AG04450 (cell line): ENCODE results near the gene LLGL1. TPM values are rescaled to one million over a fixed set of nuclear protein-coding genes. Genes with fewer than 3 reads are reported as not detected.

Experiments used
- CTCF ChIA-PET: fragments of 300-600, 350-600 bp; formaldehyde crosslinking; extraction: SDS; loops from one replicate; lab custom pipeline; 2022; ENCODE audit warnings: antibody characterized with exemption, inconsistent platforms; lab: Charles Lee
- POLR2A ChIA-PET: fragments of 350-600 bp; formaldehyde crosslinking; extraction: SDS; loops from one replicate; lab custom pipeline; 2021; ENCODE audit warnings: antibody characterized with exemption, inconsistent platforms; lab: Yijun Ruan, JAX
- DNase-seq: peaks from one replicate; pipeline ENCODE4 v3.0.0-alpha.2; 2011; ENCODE audit warnings: low read depth, low spot score
- H3K27ac ChIP-seq: one replicate; pipeline ENCODE4 v1.5.1; 2012; ENCODE audit warnings: low read depth, low read length, control low read depth
- H3K27me3 ChIP-seq: one replicate; pipeline ENCODE4 v1.6.0; 2012; ENCODE audit warnings: low read length; ENCODE audit not compliant: control insufficient read depth, insufficient read depth
- H3K4me3 ChIP-seq: 2 replicates; pipeline ENCODE4 v1.5.1; 2011; ENCODE audit warnings: mild to moderate bottlenecking, low read depth, low read length, control low read depth
- H3K9me3 ChIP-seq: 2 replicates; pipeline ENCODE4 v1.5.1; 2012; ENCODE audit warnings: low read length; ENCODE audit not compliant: control insufficient read depth, insufficient read depth
- polyA plus RNA-seq: library from polyadenylated mRNA; depleted of rRNA; stranded (reverse); fragments of >200 nt; gene quantifications from 2 replicates; pipeline ENCODE4 v1.2.3, GENCODE V29; 2011
- TF ChIP-seq, protein P1 (sequence below): IDR thresholded peaks from 2 replicates; pipeline ENCODE4 v1.5.1; 2011; ENCODE audit warnings: low read depth, low read length, control low read depth, inconsistent platforms

The LLGL1 gene
- polyA plus RNA-seq, 1 experiment = 27.1 TPM

DNA sequence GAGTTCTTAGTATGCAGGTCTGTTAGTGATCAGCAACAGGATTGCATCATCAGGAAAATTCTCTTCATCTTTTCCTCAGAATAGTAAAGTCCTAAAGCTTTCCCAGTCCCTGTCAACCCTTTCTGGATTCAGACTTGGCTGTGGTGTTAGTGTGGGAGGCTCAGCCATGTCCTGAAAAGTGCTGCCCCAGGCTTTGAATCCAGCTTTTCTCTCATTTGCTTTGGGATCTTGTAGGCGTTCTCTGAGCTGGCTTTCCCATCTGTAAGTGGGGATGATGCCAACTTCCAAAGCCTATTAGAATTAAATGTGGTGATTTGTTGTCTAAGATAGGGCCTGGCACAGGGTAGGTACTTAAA, 38.8 kb upstream of the LLGL1 start:
- Histone ChIP-seq H3K9me3 (no peaks in the 10 kb centered on the region; the same call in 1 of the 2 replicates), H3K4me3 (peak overlapping the region; percentile 91), H3K27me3 (no peaks in the 10 kb centered on the region), H3K27ac (peak overlapping the region; percentile 58)
- ChIA-PET CTCF (no interaction called here), POLR2A (no interaction called here)
- TF ChIP-seq, protein P1, sequence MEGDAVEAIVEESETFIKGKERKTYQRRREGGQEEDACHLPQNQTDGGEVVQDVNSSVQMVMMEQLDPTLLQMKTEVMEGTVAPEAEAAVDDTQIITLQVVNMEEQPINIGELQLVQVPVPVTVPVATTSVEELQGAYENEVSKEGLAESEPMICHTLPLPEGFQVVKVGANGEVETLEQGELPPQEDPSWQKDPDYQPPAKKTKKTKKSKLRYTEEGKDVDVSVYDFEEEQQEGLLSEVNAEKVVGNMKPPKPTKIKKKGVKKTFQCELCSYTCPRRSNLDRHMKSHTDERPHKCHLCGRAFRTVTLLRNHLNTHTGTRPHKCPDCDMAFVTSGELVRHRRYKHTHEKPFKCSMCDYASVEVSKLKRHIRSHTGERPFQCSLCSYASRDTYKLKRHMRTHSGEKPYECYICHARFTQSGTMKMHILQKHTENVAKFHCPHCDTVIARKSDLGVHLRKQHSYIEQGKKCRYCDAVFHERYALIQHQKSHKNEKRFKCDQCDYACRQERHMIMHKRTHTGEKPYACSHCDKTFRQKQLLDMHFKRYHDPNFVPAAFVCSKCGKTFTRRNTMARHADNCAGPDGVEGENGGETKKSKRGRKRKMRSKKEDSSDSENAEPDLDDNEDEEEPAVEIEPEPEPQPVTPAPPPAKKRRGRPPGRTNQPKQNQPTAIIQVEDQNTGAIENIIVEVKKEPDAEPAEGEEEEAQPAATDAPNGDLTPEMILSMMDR = no peak
- no peak for DNase-seq

DNA sequence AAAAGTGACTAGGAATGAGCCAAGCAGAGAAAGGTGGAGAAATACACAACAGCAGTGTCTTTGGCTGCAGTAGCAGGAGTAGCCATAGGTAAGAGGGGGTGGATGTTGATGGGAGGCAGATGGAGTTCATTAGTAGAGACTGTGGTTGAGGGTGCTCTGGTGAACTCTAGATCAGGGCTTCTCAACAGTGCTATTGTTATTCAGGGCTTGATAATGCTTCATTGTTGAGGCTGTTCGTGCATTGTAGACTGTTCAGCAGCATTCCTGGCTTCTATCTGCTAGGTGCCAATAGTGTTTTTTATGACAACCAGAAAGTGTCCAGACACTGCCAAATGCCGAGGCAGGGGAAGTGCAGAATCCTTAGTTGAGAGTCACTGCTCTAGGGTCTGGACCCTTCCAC, 38.2 kb upstream of the LLGL1 start:
- no peaks in the 10 kb centered on the region for H3K27me3 ChIP-seq
- POLR2A ChIA-PET = no interaction called here
- DNase-seq = no peak

DNA sequence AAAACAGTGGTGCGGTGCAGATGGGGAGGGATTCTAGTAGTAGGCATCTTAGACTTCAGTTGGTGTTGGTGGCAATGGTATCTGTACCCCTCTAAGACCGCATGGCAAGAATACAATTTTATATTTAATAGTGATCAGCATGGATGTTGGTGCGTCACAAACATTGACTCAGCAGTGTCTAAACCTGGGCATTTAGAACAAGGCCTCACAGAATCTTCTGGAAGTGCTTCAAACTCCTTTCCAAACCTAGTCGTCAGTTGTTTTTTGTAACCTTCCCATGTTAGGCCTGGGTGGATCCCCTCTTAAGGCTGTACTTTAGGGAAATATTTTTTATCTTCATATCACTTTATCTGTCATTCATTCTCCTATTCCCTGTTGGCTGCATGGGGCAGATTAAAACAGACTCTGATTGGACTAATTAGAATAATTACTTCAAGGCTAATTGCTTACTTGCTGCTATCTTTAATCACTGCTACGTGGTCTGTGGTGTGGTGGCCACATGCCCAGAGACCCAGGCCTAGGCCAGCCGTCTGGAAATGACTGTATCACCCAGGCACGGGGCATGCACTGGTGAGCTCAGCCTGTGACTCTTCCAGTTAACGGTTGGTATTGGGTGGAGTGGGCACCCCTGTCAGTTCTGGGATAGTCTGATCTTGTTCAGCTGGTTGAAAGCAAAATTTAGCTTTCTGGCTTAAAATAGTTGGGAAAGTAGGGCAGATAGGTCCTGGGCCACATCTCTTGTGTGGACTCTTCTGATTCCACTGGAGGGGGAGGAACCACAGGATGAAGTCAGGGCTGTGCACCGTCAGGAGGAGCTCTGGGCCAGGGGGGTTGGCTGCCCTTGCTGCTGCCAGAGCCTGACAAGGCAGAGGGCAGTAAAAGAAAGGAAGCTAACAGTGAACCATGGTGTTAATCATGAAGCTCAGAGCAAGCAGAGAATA, 37.3 kb upstream of the LLGL1 start:
- TF ChIP-seq, protein P1 = no peak
- H3K9me3 ChIP-seq = no peaks in the 10 kb centered on the region; the same call in 1 of the 2 replicates
- no peak for DNase-seq
- peak overlapping the region; percentile 57 for H3K27ac ChIP-seq
- peak overlapping the region; percentile 91 for H3K4me3 ChIP-seq
- CTCF ChIA-PET = interaction anchor here (0.5 to 0.6 kb wide), 2 partner anchors 28 to 29 kb away, joined by 3 to 4 read pairs; no protein-coding TSS in a partner anchor
- H3K27me3 ChIP-seq = no peaks in the 10 kb centered on the region
- POLR2A ChIA-PET = no interaction called here

More for the DNA sequence above, 38.2 kb upstream of the LLGL1 start:
- no peak overlapping the region for H3K27ac ChIP-seq
- H3K4me3 ChIP-seq = peak overlapping the region; percentile 91
- TF ChIP-seq, protein P1 = no peak
- no peaks in the 10 kb centered on the region; the same call in 1 of the 2 replicates for H3K9me3 ChIP-seq
- CTCF ChIA-PET = no interaction called here

DNA sequence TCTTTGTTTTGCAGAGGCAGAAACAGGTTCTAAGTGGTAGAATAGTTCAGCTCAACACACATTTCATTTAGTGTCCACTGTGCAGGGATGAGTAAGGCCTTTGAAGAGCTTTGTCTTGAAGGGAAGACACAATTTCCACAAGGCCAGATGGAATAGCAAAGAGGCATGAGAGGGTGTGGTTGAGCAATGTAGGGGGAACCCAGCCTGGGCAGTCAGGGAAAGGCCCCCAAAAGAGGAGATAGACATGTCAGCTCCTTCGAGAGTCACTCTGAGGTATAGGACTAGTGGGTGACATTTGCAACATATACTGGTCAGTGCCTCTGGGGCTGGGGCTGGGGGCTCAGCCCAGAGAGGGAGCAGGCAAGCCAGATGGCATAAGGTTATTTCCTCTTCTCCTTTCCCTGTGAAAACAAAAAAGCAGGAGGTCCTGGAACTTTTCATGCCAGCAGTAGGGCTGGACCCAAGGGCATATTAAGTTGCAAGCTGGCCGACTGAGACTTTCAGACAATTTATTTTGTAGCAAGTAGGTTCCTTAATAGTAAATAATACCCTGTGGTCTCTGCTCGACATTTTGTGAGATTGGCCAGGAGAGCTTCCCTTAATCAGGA, 34.7 kb upstream of the LLGL1 start:
- Histone ChIP-seq H3K4me3 (no peak overlapping the region), H3K9me3 (no peaks in the 10 kb centered on the region), H3K27me3 (no peaks in the 10 kb centered on the region), H3K27ac (no peak overlapping the region)
- POLR2A ChIA-PET = no interaction called here
- CTCF ChIA-PET = no interaction called here
- no peak for DNase-seq
- TF ChIP-seq, protein P1 = no peak

DNA sequence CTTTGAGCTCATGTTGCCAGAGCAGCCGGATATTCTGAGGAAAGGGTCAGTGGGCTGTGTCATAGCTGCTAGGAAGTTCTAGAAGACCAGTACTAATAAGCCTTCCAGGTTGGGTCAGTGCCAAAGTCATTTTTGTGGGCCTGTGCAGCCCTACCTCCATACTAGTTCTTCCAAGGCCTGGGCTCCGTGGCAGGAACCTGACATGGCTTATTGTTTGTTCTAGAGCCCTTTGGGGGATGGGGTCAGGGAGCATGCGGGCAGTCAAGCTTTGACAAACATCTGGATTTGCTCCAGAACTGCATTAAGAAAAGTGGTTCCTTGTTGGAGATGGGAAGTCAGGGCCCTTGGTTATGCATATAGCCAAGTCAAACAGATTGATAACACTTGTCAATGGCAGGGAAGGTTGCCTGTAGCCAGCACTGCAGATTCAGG, 34.2 kb upstream of the LLGL1 start:
- ChIA-PET CTCF (no interaction called here), POLR2A (no interaction called here)
- no peak overlapping the region for H3K27ac ChIP-seq
- no peak for DNase-seq
- no peaks in the 10 kb centered on the region for H3K9me3 ChIP-seq
- H3K4me3 ChIP-seq = no peak overlapping the region
- TF ChIP-seq, protein P1 = no peak
- H3K27me3 ChIP-seq = no peaks in the 10 kb centered on the region
